Superior temporal gyrus (tissue), 1 donor: ENCODE data around the gene SETD7.

Source experiments
- DNase-seq: peaks from one replicate; pipeline ENCODE4 v3.0.0-alpha.2; 2016; ENCODE audit errors: extremely low spot score

SETD7 gene

GRCh38 chr4:139550724-139551429 lies 5.1 kb downstream of the SETD7 start:
- no peak for DNase-seq

- no peak for DNase-seq
These were observed 8.0 kb downstream of the SETD7 start for GRCh38 chr4:139547979-139548378.

GRCh38 chr4:139540632-139541031 lies 15.4 kb downstream of the SETD7 start:
- no peak for DNase-seq

- DNase-seq, result no peak
These were observed 15.9 kb downstream of the SETD7 start for GRCh38 chr4:139540161-139540560.

GRCh38 chr4:139537292-139537691 lies 18.7 kb downstream of the SETD7 start:
- no peak for DNase-seq

GRCh38 chr4:139535871-139536234 lies 20.2 kb downstream of the SETD7 start:
- no peak for DNase-seq

GRCh38 chr4:139535228-139535870 lies 20.7 kb downstream of the SETD7 start:
- DNase-seq, result no peak

- DNase-seq, result no peak
These were observed 21.6 kb downstream of the SETD7 start for GRCh38 chr4:139534287-139534950.

- no peak for DNase-seq
These were observed 22.5 kb downstream of the SETD7 start for GRCh38 chr4:139533511-139533910.

GRCh38 chr4:139532947-139533346 lies 23.1 kb downstream of the SETD7 start:
- no peak for DNase-seq

GRCh38 chr4:139530833-139531427 lies 25.1 kb downstream of the SETD7 start:
- DNase-seq, result peak; percentile 78

- no peak for DNase-seq
These were observed 27.5 kb downstream of the SETD7 start for GRCh38 chr4:139528377-139529005.

- DNase-seq, result no peak
These were observed 29.1 kb downstream of the SETD7 start for GRCh38 chr4:139526928-139527327.

- DNase-seq, result no peak
These were observed 30.6 kb downstream of the SETD7 start for GRCh38 chr4:139525414-139525813.

- DNase-seq, result no peak
These were observed 31.9 kb downstream of the SETD7 start for GRCh38 chr4:139524062-139524631.

- no peak for DNase-seq
These were observed 32.9 kb downstream of the SETD7 start for GRCh38 chr4:139523076-139523475.

GRCh38 chr4:139522457-139522856 lies 33.6 kb downstream of the SETD7 start:
- no peak for DNase-seq

GRCh38 chr4:139521754-139522401 lies 34.1 kb downstream of the SETD7 start:
- DNase-seq, result peak; percentile 87

GRCh38 chr4:139515531-139515958 lies 40.5 kb downstream of the SETD7 start:
- no peak for DNase-seq

- no peak for DNase-seq
These were observed 41.5 kb downstream of the SETD7 start for GRCh38 chr4:139514382-139515059.

- DNase-seq, result peak; percentile 62
These were observed 44.7 kb downstream of the SETD7 start for GRCh38 chr4:139511320-139511719.
